H1 (cell line): ENCODE data around the gene CACNG4. TPM values are rescaled to one million over a fixed set of nuclear protein-coding genes. Genes with fewer than 3 reads are reported as not detected.

Source experiments
- CTCF ChIA-PET: fragments of 300-600 bp; sonication (Branson Sonifier 250); formaldehyde crosslinking; loops from one replicate; lab custom pipeline; 2021; ENCODE audit not compliant: partially characterized antibody; lab: Charles Lee
- POLR2A ChIA-PET: fragments of 300-600 bp; sonication (Branson Sonifier 250); formaldehyde crosslinking; loops from one replicate; lab custom pipeline; 2021; ENCODE audit warnings: inconsistent platforms; ENCODE audit not compliant: partially characterized antibody; lab: Charles Lee
- DNase-seq, 2 experiments: peaks; one replicate each; pipeline versions ENCODE4 v3.0.0 to v3.0.0-alpha.2; 2010 to 2022; ENCODE audit warnings: low spot score in 2 of 2, low read depth in 1 of 2, mixed read lengths in 1 of 2
- FAIRE-seq: peaks from 2 replicates; lab custom pipeline; 2011; peaks lifted over from hg19 to GRCh38; lab: Jason Lieb, UNC
- H2AFZ ChIP-seq: 2 replicates; pipeline ENCODE4 v1.8.1; 2012; ENCODE audit warnings: low read length, inconsistent platforms
- H2AK5ac ChIP-seq: 2 replicates; pipeline ENCODE4 v1.6.1; 2013; ENCODE audit warnings: low read depth, low read length
- H2BK120ac ChIP-seq: replicated peaks from 2 replicates; pipeline ENCODE3; 2013; ENCODE audit warnings: low read depth, low read length, inconsistent platforms
- H2BK12ac ChIP-seq: 2 replicates; pipeline ENCODE4 v1.6.1; 2013; ENCODE audit warnings: low read depth, low read length
- H2BK15ac ChIP-seq: 2 replicates; pipeline ENCODE4 v1.6.1; 2013; ENCODE audit warnings: low read length
- H2BK20ac ChIP-seq: 2 replicates; pipeline ENCODE4 v1.6.1; 2013; ENCODE audit warnings: low read length
- H2BK5ac ChIP-seq: 2 replicates; pipeline ENCODE4 v1.6.1; 2013; ENCODE audit warnings: low read depth, low read length
- H3K14ac ChIP-seq: 2 replicates; pipeline ENCODE4 v1.6.1; 2013; ENCODE audit warnings: inconsistent platforms; ENCODE audit not compliant: insufficient read length
- H3K18ac ChIP-seq: 2 replicates; pipeline ENCODE4 v1.6.1; 2013; ENCODE audit warnings: low read length; ENCODE audit errors: extremely low read depth
- H3K23ac ChIP-seq: 2 replicates; pipeline ENCODE4 v1.6.1; 2013; ENCODE audit warnings: inconsistent platforms; ENCODE audit not compliant: insufficient read length
- H3K23me2 ChIP-seq: 2 replicates; pipeline ENCODE4 v1.6.1; 2013; ENCODE audit warnings: low read depth, low read length
- H3K27ac ChIP-seq: 2 replicates; pipeline ENCODE4 v1.6.1; 2011; ENCODE audit warnings: low read depth, low read length, inconsistent platforms
- H3K27me3 ChIP-seq, 4 experiments: replicated peaks in 1 of 4; 1 replicate in 1 of 4; 2 replicates in 3 of 4; pipeline versions ENCODE4 v1.6.1 to v1.8.1; 2011 to 2013; ENCODE audit warnings: low read length in 3 of 4, mild to moderate bottlenecking in 3 of 4, inconsistent platforms in 2 of 4, mixed read lengths in 2 of 4, moderate library complexity in 1 of 4; ENCODE audit not compliant: control insufficient read depth in 3 of 4, insufficient read depth in 3 of 4; ENCODE audit errors: extremely low read depth in 1 of 4
- H3K36me3 ChIP-seq, 4 experiments: 2 replicates each; pipeline versions ENCODE4 v1.6.1 to v1.8.1; 2011 to 2013; ENCODE audit warnings: mild to moderate bottlenecking in 4 of 4, low read length in 3 of 4, moderate library complexity in 2 of 4, control low read depth in 1 of 4, inconsistent platforms in 1 of 4; ENCODE audit not compliant: insufficient read depth in 4 of 4, control insufficient read depth in 2 of 4
- H3K4ac ChIP-seq: replicated peaks from 2 replicates; pipeline ENCODE3; 2013; ENCODE audit warnings: low read length, low read depth, mixed read lengths, inconsistent platforms; ENCODE audit not compliant: insufficient read length
- H3K4me1 ChIP-seq, 4 experiments: replicated peaks in 1 of 4; 1 replicate in 1 of 4; 2 replicates in 3 of 4; pipeline versions ENCODE4 v1.6.1 to v1.8.1; 2011 to 2013; ENCODE audit warnings: low read length in 3 of 4, inconsistent platforms in 2 of 4, mixed read lengths in 1 of 4; ENCODE audit not compliant: insufficient read depth in 4 of 4, control insufficient read depth in 3 of 4
- H3K4me2 ChIP-seq, 2 experiments: 2 replicates each; pipeline versions ENCODE4 v1.6.1 to v1.8.1; 2011 to 2013; ENCODE audit warnings: low read depth in 2 of 2, low read length in 2 of 2, control low read depth in 1 of 2, inconsistent platforms in 1 of 2, mild to moderate bottlenecking in 1 of 2; ENCODE audit not compliant: insufficient read depth in 1 of 2
- H3K4me3 ChIP-seq, 4 experiments: fragments of 200-600, 300-600 bp in 1 of 4; sonication (generic), shearing (Covaris generic), sonication (Bioruptor Twin) in 1 of 4; 2 replicates each; pipeline versions ENCODE4 v1.5.1 to v1.8.1; 2011 to 2016; ENCODE audit warnings: low read length in 4 of 4, low read depth in 3 of 4, control low read depth in 2 of 4, inconsistent platforms in 2 of 4, mild to moderate bottlenecking in 2 of 4, mixed read lengths in 1 of 4, moderate library complexity in 1 of 4; ENCODE audit not compliant: insufficient read depth in 2 of 4; ENCODE audit errors: extremely low read depth in 1 of 4
- H3K56ac ChIP-seq: replicated peaks from 2 replicates; pipeline ENCODE3; 2013; ENCODE audit warnings: low read depth, mild to moderate bottlenecking, mixed read lengths, low read length, inconsistent platforms; ENCODE audit not compliant: insufficient read length
- H3K79me1 ChIP-seq: 2 replicates; pipeline ENCODE4 v1.6.1; 2013; ENCODE audit warnings: low read depth, low read length, control low read depth
- H3K79me2 ChIP-seq, 2 experiments: 2 replicates each; pipeline versions ENCODE4 v1.6.1 to v1.8.1; 2012 to 2013; ENCODE audit warnings: low read length in 2 of 2, mild to moderate bottlenecking in 2 of 2, inconsistent platforms in 1 of 2; ENCODE audit not compliant: insufficient read depth in 2 of 2, control insufficient read depth in 1 of 2
- H3K9ac ChIP-seq, 4 experiments: replicated peaks in 1 of 4; 1 replicate in 1 of 4; 2 replicates in 3 of 4; pipeline versions ENCODE4 v1.6.1 to v1.8.1; 2011 to 2013; ENCODE audit warnings: low read depth in 3 of 4, low read length in 3 of 4, control low read depth in 2 of 4, mild to moderate bottlenecking in 2 of 4, moderate library complexity in 2 of 4, inconsistent platforms in 1 of 4; ENCODE audit errors: extremely low read depth in 1 of 4
- H3K9me3 ChIP-seq, 2 experiments: 2 replicates each; pipeline versions ENCODE4 v1.6.1 to v1.8.1; 2012 to 2013; ENCODE audit warnings: mild to moderate bottlenecking in 2 of 2, moderate library complexity in 2 of 2, control low read depth in 1 of 2, inconsistent platforms in 1 of 2, low read depth in 1 of 2, low read length in 1 of 2, mixed read lengths in 1 of 2; ENCODE audit not compliant: insufficient read depth in 2 of 2
- H4K20me1 ChIP-seq, 2 experiments: replicated peaks in 1 of 2; 2 replicates each; pipeline versions ENCODE3 to v1.8.1; 2011 to 2013; ENCODE audit warnings: inconsistent platforms in 2 of 2, low read length in 2 of 2, mild to moderate bottlenecking in 1 of 2; ENCODE audit not compliant: insufficient read depth in 2 of 2, control insufficient read depth in 1 of 2
- H4K5ac ChIP-seq: 2 replicates; pipeline ENCODE4 v1.6.1; 2013; ENCODE audit warnings: low read length, low read depth, mixed read lengths, inconsistent platforms; ENCODE audit not compliant: insufficient read length
- H4K8ac ChIP-seq: 2 replicates; pipeline ENCODE4 v1.8.0; 2013; ENCODE audit warnings: mild to moderate bottlenecking, moderate library complexity, low read length, inconsistent platforms; ENCODE audit not compliant: insufficient read depth; ENCODE audit errors: extremely low read depth
- H4K91ac ChIP-seq: replicated peaks from 2 replicates; pipeline ENCODE3; 2013; ENCODE audit warnings: low read length, mixed read lengths, inconsistent platforms; ENCODE audit not compliant: insufficient read length
- BACH1 ChIP-seq: IDR thresholded peaks from 2 replicates; pipeline ENCODE4 v1.6.1; 2012; ENCODE audit warnings: low read length, improper control_type of control experiment
- EGR1 ChIP-seq: IDR thresholded peaks from 2 replicates; pipeline ENCODE4 v1.6.1; 2011; ENCODE audit warnings: low read depth, low read length, borderline replicate concordance
- EP300 ChIP-seq, 2 experiments: IDR thresholded peaks; 1 replicate in 1 of 2; 2 replicates in 1 of 2; pipeline ENCODE4 v1.6.1; 2011 to 2012; ENCODE audit warnings: low read depth in 2 of 2, low read length in 2 of 2, mild to moderate bottlenecking in 2 of 2, borderline replicate concordance in 1 of 2, inconsistent platforms in 1 of 2, moderate library complexity in 1 of 2
- FOSL1 ChIP-seq: IDR thresholded peaks from 2 replicates; pipeline ENCODE4 v1.6.1; 2011; ENCODE audit warnings: mild to moderate bottlenecking, low read depth, low read length, moderate library complexity; ENCODE audit not compliant: insufficient read depth
- HDAC6 ChIP-seq: IDR thresholded peaks from one replicate; pipeline ENCODE4 v1.7.1; 2012; ENCODE audit warnings: low read depth, mild to moderate bottlenecking, inconsistent platforms, low read length, moderate library complexity
- JUN ChIP-seq: IDR thresholded peaks from 2 replicates; pipeline ENCODE4 v1.6.1; 2011; ENCODE audit warnings: low read depth, mild to moderate bottlenecking, improper control_type of control experiment, low read length
- JUND ChIP-seq: IDR thresholded peaks from 2 replicates; pipeline ENCODE4 v1.6.1; 2011; ENCODE audit warnings: mild to moderate bottlenecking, improper control_type of control experiment, low read length
- KDM1A ChIP-seq: fragments of 200-600, 300-600 bp; sonication (generic); IDR thresholded peaks from 2 replicates; pipeline ENCODE4 v1.7.1; 2016; ENCODE audit warnings: mild to moderate bottlenecking, low read length, borderline replicate concordance
- KDM5A ChIP-seq: fragments of 200-600 bp; IDR thresholded peaks from 2 replicates; pipeline ENCODE4 v1.7.1; 2012; ENCODE audit warnings: mild to moderate bottlenecking, low read length, inconsistent platforms, mixed read lengths
- RFX5 ChIP-seq: IDR thresholded peaks from 2 replicates; pipeline ENCODE4 v1.6.1; 2011; ENCODE audit warnings: low read depth, low read length, improper control_type of control experiment, borderline replicate concordance
- SIN3A ChIP-seq, 2 experiments: IDR thresholded peaks in 1 of 2; conservative IDR thresholded peaks in 1 of 2; 2 replicates each; pipeline ENCODE4 v1.6.1; 2011 to 2012; ENCODE audit warnings: low read length in 2 of 2, improper control_type of control experiment in 1 of 2, low read depth in 1 of 2, mild to moderate bottlenecking in 1 of 2
- SP2 ChIP-seq: IDR thresholded peaks from 2 replicates; pipeline ENCODE4 v1.6.1; 2012; ENCODE audit warnings: mild to moderate bottlenecking, low read length, inconsistent platforms
- SP4 ChIP-seq: IDR thresholded peaks from 2 replicates; pipeline ENCODE4 v1.6.1; 2012; ENCODE audit warnings: low read length, inconsistent platforms
- TAF1 ChIP-seq: IDR thresholded peaks from 2 replicates; pipeline ENCODE4 v1.6.1; 2011; ENCODE audit warnings: mild to moderate bottlenecking, low read depth, low read length
- TEAD4 ChIP-seq: IDR thresholded peaks from 2 replicates; pipeline ENCODE4 v1.6.1; 2012; ENCODE audit warnings: low read depth, low read length, inconsistent platforms, mixed read lengths
- YY1 ChIP-seq: IDR thresholded peaks from 2 replicates; pipeline ENCODE4 v1.6.1; 2011; ENCODE audit warnings: low read depth, mild to moderate bottlenecking, low read length
- WGBS, 2 experiments: shearing (Covaris generic) in 1 of 2; methylation state at CpG; one replicate each; pipeline versions ENCODE4 v1.1.6 to v1.1.7; 2013 to 2015; ENCODE audit warnings: low lambda C conversion rate in 2 of 2, mixed read lengths in 2 of 2, inconsistent platforms in 1 of 2, low coverage in 1 of 2, missing lambda C conversion rate in 1 of 2; ENCODE audit not compliant: insufficient replicate concordance in 2 of 2, insufficient coverage in 1 of 2, insufficient read length in 1 of 2; ENCODE audit errors: extremely low coverage in 1 of 2, missing lambda C conversion rate in 1 of 2; 5-methylcytosine and 5-hydroxymethylcytosine counted together
- polyA plus RNA-seq, 7 experiments: library from polyadenylated mRNA; depleted of rRNA in 3 of 7; stranded (reverse) in 5 of 7; unstranded in 2 of 7; fragments of >200 nt in 5 of 7; fragments of 200-250 nt in 2 of 7; gene quantifications; 1 replicate in 5 of 7; 2 replicates in 1 of 7; 4 replicates in 1 of 7; pipeline versions ENCODE4 v1.2.1 to v1.2.3, GENCODE V29; 2011 to 2013; ENCODE audit warnings: missing spikeins in 2 of 7, mixed read lengths in 2 of 7
- total RNA-seq: library from RNA; stranded (reverse); fragmentation: NEBNext Ultra II Directional; extraction: Animal tissue kit (Norgen Biotek cat#: 25700); gene quantifications from 2 replicates; pipeline ENCODE4 v1.2.1, GENCODE V29; 2021

CACNG4 gene
- total and polyA plus RNA-seq, 2 of the 8 experiments (the other 6 are each of a cell fraction or from before 2014, with no cell fraction given) = 3.6 to 5.6 TPM

DNA sequence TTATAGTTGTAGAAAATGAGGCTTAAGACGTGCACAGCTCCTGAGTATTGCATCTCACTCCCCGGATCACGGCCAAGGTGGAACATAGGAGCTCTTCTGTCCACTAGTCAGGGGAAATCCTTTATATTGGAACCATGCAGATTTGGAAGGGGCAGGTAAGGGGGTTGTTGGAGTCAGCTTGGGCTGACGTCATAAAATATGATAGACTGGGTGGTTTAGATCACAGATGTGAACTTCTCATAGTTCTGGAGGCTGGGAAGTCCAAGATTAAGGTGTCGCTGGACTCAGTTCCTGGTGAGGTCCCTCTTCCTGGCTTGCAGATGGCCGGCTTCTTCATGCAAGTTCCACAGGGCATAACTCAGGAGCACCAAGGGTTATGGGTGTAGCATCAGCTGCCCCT, 5.6 kb downstream of the CACNG4 start:
- Histone ChIP-seq H2BK15ac (no peak overlapping the region), H4K91ac (no peak overlapping the region), H2BK5ac (no peak overlapping the region), H3K4me1 (peaks cover 0 to 3% (median 1%) of the 10 kb centered on the region in 4 experiments; a peak in 5 of 7 replicates), H3K79me2 (no peaks in the 10 kb centered on the region), H3K9me3 (no peaks in the 10 kb centered on the region), H3K23me2 (peaks cover 9% of the 10 kb centered on the region), H3K4me3 (no peak overlapping the region), H3K56ac (no peak overlapping the region), H3K23ac (no peak overlapping the region), H4K20me1 (peaks cover 2 to 6% of the 10 kb centered on the region in 2 experiments), H3K14ac (no peak overlapping the region), H2BK120ac (no peak overlapping the region), H4K5ac (no peak overlapping the region), H2BK12ac (no peak overlapping the region), H3K79me1 (no peaks in the 10 kb centered on the region; the same call in none of the 2 replicates), H3K27ac (no peak overlapping the region), H2BK20ac (no peak overlapping the region), H3K4ac (no peak overlapping the region), H2AFZ (no peak overlapping the region), H3K18ac (no peak overlapping the region), H3K27me3 (peaks cover 5 to 28% (median 22%) of the 10 kb centered on the region in 4 experiments), H3K9ac (no peak overlapping the region), H3K4me2 (no peak overlapping the region), H4K8ac (no peak overlapping the region), H2AK5ac (no peak overlapping the region), H3K36me3 (no peaks in the 10 kb centered on the region)
- DNase-seq (no peak), FAIRE-seq (no peak)
- WGBS, 2 experiments = 88% methylated on average over 6 of the region's 6 CpGs; no CpG with 5 or more reads in 1 of the 2 experiments
- ChIA-PET POLR2A (no interaction called here), CTCF (interaction anchor here (0.6 to 1.3 kb wide), 5 partner anchors 17 to 109 kb away, joined by 3 read pairs; no protein-coding TSS in a partner anchor)
- no peak for TF ChIP-seq TEAD4
- no peak for TF ChIP-seq SP4
- no peak for TF ChIP-seq KDM1A
- TF ChIP-seq RFX5 = no peak
- TF ChIP-seq JUND = no peak
- TF ChIP-seq TAF1 = no peak
- TF ChIP-seq SP2 = no peak
- TF ChIP-seq EP300 (IDR thresholded peaks at IDR 0.05; ENCODE audit: borderline replicate concordance in 1 of 2, low read depth in 2 of 2, low read length in 2 of 2) = no peak
- TF ChIP-seq BACH1 = no peak
- no peak for TF ChIP-seq EGR1
- no peak for TF ChIP-seq HDAC6
- TF ChIP-seq KDM5A = no peak
- TF ChIP-seq JUN = no peak
- TF ChIP-seq FOSL1 = no peak
- TF ChIP-seq SIN3A (conservative IDR thresholded peaks at IDR 0.05 in 1 of 2, IDR thresholded peaks at IDR 0.05 in 1 of 2; ENCODE audit: low read depth in 1 of 2, low read length in 2 of 2) = no peak
- no peak for TF ChIP-seq YY1
